A549 (cell line): ENCODE data around the gene OBSCN.

Experiments used
- CBX2 ChIP-seq: fragments of 200-600 bp; sonication (generic); IDR thresholded peaks from 2 replicates; pipeline ENCODE4 v1.6.1; 2016; ENCODE audit warnings: low read depth, mild to moderate bottlenecking, borderline replicate concordance
- CTCF ChIP-seq: fragments of >200 bp; sonication (Bioruptor Twin); formaldehyde crosslinking; IDR thresholded peaks from 3 replicates; pipeline ENCODE4 v1.5.1; 2016
- HMGXB4 ChIP-seq: fragments of 250-450 bp; sonication (Bioruptor Pico); IDR thresholded peaks from 2 replicates; pipeline ENCODE4 v1.5.0; 2021; ENCODE audit warnings: mild to moderate bottlenecking, moderate library complexity, borderline replicate concordance
- PBX3 ChIP-seq: IDR thresholded peaks from 2 replicates; pipeline ENCODE4 v1.6.1; 2012
- RARB ChIP-seq: fragments of 250-450 bp; sonication (Bioruptor Pico); IDR thresholded peaks from 2 replicates; pipeline ENCODE4 v1.8.0; 2021; ENCODE audit warnings: mild to moderate bottlenecking, moderate library complexity
- RFX5 ChIP-seq: fragments of 450-650 bp; IDR thresholded peaks from 2 replicates; pipeline ENCODE4 v1.7.1; 2014; ENCODE audit warnings: antibody characterized with exemption, mild to moderate bottlenecking, moderate library complexity

GRCh38 chr1:228411548-228412430, 203.9 kb downstream of the OBSCN start:
- TF ChIP-seq RARB (CRISPR knock-in tag) (no peak), CTCF (no peak), RFX5 (no peak), CBX2 (no peak), HMGXB4 (CRISPR knock-in tag) (no peak), PBX3 (no peak)
